ENCODE results near the gene MRPS18A.
"Not testable (repeated sequence)": the region's sequence is repeated elsewhere in the genome, so short reads cannot be mapped to it uniquely, and the experiment has no call there.

MRPS18A gene

GRCh38 chr6:43671011-43671800 lies 16.4 kb downstream of the MRPS18A start:
- no peak for DNase-seq (ENCODE audit: low read depth in 2 of 2)

GRCh38 chr6:43670623-43670986 lies 17.0 kb downstream of the MRPS18A start:
- no peak for DNase-seq (ENCODE audit: low read depth in 2 of 2)

GRCh38 chr6:43669922-43670622 lies 17.5 kb downstream of the MRPS18A start:
- DNase-seq (ENCODE audit: low read depth in 2 of 2), result no peak

- DNase-seq (ENCODE audit: low read depth in 2 of 2), result no peak
Measured at GRCh38 chr6:43669050-43669921, 18.3 kb downstream of the MRPS18A start.

- DNase-seq (ENCODE audit: low read depth in 2 of 2), result peak in 1 of 2 experiments; percentile 18
Measured at GRCh38 chr6:43668151-43669028, 19.2 kb downstream of the MRPS18A start.

- DNase-seq (ENCODE audit: low read depth in 2 of 2), result peak in 1 of 2 experiments; percentile 13
Measured at GRCh38 chr6:43667245-43668150, 20.1 kb downstream of the MRPS18A start.

GRCh38 chr6:43666196-43666920 lies 21.2 kb downstream of the MRPS18A start:
- DNase-seq (ENCODE audit: low read depth in 2 of 2), result no peak

GRCh38 chr6:43665376-43665775 lies 22.2 kb downstream of the MRPS18A start:
- no peak for DNase-seq (ENCODE audit: low read depth in 2 of 2)

GRCh38 chr6:43662948-43663347 lies 24.6 kb downstream of the MRPS18A start:
- not testable (repeated sequence) for DNase-seq (ENCODE audit: low read depth in 2 of 2)

GRCh38 chr6:43658161-43658560 lies 29.4 kb downstream of the MRPS18A start:
- DNase-seq (ENCODE audit: low read depth in 2 of 2), result no peak

GRCh38 chr6:43657221-43657802 lies 30.3 kb downstream of the MRPS18A start:
- DNase-seq (ENCODE audit: low read depth in 2 of 2), result no peak

GRCh38 chr6:43652822-43653221 lies 34.8 kb downstream of the MRPS18A start:
- not testable (repeated sequence) for DNase-seq (ENCODE audit: low read depth in 2 of 2)

- no peak for DNase-seq (ENCODE audit: low read depth in 2 of 2)
Measured at GRCh38 chr6:43648248-43648647, 39.3 kb downstream of the MRPS18A start.

GRCh38 chr6:43647613-43648012 lies 40.0 kb downstream of the MRPS18A start:
- DNase-seq (ENCODE audit: low read depth in 2 of 2), result no peak

GRCh38 chr6:43645613-43645964 lies 42.0 kb downstream of the MRPS18A start:
- no peak for DNase-seq (ENCODE audit: low read depth in 2 of 2)

GRCh38 chr6:43644940-43645612 lies 42.5 kb downstream of the MRPS18A start, which contains the start of gene RSPH9:
RSPH9 (plus strand) TSS chr6:43645036; CDS start chr6:43645099, 63 bp downstream.
- no peak for DNase-seq (ENCODE audit: low read depth in 2 of 2)

- no peak for DNase-seq (ENCODE audit: low read depth in 2 of 2)
Measured at GRCh38 chr6:43639984-43640800, 47.4 kb downstream of the MRPS18A start.

- no peak for DNase-seq (ENCODE audit: low read depth in 2 of 2)
Measured at GRCh38 chr6:43636308-43636659, 51.3 kb downstream of the MRPS18A start.

All from fibroblast of skin of left biceps (primary cell).